HG02870 (cell line): ENCODE results near the gene KCNH6.

ENCODE experiments used
- ATAC-seq: cut with Tn5 transposase; IDR thresholded peaks from one replicate; pipeline ENCODE4 v1.9.1; 2021; ENCODE audit warnings: mild to moderate bottlenecking, moderate library complexity; ENCODE audit not compliant: unreplicated experiment

KCNH6 gene

DNA sequence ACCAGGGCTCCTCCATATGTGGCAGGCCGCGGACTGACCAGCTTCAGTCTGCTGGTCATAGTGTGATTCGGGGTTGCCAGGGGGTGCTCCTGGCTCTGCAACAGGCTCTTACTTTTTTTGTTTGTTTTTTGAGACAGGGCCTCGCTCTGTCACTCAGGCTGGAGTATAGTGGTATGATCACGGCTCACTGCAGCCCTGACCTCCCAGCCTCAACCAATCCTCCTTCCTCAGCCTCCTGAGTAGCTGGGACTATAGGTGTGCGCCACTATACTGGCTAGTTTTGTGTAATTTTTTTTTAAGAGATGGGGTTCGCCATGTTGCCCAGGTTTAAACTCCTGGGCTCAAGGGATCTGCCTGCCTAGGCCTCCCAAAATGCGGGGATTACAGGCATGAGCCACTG lies 11.8 kb upstream of the KCNH6 start:
- no peak for ATAC-seq

DNA sequence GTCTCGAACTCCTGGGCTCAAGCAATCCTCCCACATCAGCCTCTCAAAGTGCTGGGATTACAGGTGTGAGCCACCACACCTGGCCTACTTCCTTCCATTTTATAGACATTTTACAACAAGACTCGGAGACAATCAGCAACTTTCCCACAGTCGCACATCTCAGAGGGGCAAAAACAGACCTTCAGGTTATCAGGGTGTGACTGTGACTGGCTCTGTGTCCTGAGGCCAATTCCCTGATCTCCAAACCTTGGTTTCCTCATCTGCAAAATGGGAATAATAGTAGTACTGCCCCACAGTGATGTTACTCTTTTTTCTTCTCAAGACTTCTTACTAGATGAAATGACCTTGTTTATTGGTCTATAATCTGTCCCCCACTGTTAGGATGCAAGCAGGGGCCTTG lies 10.8 kb upstream of the KCNH6 start:
- no peak for ATAC-seq

DNA sequence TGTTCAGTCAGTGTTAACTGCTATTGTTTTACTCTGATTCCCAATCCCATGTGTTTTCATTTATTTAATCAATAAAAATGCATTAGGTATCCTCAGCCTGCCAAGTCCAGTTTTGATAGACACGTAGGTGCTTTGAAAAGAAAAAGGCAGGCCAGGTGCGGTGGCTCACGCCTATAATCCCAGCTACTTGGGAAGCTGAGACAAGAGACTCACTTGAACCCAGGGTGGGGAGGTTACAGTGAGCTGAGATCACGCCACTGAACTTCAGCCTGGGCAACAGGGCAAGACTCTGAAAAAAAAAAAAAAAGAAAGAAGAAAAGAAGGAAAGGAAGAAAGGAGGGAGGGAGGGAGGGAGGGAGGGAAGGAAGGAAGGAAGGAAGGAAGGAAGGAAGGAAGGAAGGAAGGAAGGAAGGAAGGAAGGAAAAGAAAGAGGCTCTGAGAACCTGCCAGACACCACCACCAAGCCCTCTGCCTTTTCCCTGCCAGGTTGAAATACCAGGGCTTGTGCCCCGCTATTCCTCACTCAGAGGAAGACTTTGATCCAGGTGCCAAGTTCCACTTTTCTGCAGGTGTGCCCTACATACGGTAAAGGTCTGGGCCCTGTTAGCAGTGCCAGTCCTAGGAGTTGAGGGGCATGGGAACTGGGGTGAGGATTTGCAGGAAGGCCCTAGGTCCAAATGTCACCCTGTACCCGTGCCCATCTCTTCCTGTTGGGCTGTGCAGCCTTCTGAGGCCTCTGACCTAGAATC lies 10.1 kb upstream of the KCNH6 start:
- ATAC-seq: no peak

DNA sequence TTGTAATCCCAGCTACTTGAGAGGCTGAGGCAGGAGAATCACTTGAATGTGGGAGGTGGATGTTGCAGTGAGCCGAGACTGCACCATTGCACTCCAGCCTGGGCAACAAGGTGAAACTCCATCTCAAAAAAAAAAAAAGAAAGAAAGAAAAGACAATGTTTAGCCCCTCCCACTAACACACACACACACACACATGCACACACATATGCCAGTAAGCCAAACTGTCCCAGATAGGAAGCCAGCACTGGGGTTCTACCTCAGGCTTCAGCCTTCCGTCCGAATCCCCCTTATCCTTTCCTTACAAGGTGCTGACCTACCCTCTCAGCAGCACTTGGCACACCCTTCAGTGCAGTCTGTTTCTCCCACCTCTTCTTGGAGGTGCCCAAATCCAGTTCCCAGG lies 8.7 kb upstream of the KCNH6 start:
- no peak for ATAC-seq

DNA sequence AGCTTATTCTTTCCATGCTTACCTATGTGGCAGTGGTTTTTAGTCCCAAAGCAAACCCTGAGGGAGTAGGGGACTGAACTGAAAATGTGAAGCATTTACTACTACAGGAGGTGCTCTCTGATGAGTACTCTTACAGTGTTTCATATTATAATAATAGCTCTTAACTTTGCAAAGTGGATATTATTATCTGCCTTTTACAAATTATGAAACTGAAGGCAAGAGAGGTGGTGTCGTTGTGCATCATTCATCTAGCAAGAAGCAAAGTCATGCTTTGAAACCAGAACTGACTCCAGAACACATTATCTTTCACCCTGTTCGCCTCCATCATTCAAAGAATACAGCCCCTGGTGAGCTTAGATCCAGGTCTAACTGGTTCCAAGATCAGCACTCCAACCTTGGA lies 8.2 kb upstream of the KCNH6 start:
- no peak for ATAC-seq

DNA sequence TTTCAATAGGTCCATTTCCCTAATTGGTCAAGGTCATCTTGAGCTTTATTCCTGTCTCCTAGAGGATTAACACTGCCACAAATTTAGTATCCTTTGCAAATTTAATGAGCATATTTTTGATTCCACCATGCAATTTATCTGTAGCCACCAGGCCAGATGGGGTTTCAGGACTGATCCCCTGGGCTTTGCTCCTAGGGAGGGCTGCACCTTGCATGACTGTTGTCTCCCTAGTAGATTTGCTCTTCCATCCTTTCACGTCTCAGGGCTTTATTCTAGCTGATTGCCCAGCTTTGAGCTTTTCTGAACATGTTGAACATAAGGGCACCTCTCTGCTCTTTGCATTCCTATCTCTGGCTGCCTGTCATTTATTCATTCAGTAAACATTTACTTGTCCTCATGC lies 7.7 kb upstream of the KCNH6 start:
- ATAC-seq: no peak

DNA sequence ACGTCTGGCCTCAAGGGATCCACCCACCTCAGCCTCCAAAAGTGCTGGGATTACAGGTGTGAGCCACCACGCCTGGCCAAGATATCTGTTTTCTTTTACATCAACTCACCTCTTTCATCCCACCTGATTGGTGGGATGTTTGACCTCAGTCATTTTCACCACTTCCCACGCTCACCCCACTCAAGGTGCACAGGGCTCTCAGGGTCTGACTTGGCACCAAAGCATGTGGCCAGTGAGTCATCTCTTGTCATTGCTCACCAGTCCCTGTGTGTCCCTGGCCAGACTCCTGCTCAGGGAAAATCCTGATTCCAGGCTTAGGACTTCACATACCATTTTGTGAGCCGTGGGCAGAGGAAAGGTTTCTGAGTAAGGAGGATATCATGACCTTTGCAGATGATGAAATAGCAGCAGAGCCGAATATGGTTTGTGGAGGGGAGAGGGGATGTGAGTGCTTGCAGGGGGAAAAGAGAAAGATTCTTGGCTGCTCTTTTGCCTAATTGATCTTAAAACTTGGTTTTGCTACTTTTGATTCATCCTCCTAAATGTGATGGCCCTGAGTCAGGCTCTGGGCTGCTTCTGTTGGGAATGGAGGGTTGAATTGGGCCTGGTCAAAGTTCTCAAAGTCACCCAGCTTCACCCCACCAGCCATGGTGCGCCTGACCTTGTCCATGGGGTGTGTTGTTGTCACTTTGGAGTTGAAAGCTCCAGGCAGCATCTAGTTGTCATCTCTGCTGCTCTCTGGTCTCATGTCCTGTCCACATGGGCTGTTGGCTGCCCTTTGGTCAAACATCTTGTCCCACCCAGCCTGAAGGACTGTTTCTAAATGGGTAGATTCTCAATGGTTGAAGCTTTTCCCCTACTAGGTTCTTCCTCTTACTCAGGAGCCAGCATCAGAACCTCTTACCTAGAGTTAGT lies 6.0 kb upstream of the KCNH6 start:
- no peak for ATAC-seq

DNA sequence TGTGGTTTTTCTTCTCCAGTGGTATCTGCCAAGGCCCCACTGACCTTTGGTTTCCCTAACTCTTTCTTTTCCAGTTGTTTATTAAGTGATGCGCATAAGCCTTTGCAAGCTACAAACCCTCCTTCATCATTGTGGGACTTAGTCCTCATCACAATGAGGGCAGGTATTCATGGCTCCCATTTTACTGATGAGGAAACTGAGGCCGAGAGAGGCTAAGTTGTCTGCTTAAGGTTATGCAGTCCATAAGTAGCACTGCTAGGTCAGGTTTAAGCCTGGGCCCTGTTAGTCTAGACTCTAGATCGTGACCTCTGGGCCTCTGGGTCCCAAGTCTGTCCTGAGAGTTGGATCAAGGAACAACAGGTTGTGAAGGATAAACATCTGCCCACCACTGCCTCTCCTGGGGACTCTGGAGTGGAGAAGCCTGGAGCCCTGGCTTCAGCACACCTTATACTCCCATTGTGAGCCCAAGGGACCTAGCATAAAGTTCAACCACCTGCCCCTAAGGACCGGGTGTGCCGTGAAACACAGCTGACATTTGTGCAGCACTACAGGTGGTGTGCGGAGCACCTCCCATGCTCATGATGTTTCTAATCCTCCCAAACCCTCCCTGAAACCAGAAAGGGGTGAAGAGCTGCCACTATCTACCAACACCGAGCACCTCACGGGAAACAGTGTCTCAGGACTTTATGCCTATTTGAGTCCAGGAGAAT lies 5.2 kb upstream of the KCNH6 start:
- ATAC-seq: no peak

DNA sequence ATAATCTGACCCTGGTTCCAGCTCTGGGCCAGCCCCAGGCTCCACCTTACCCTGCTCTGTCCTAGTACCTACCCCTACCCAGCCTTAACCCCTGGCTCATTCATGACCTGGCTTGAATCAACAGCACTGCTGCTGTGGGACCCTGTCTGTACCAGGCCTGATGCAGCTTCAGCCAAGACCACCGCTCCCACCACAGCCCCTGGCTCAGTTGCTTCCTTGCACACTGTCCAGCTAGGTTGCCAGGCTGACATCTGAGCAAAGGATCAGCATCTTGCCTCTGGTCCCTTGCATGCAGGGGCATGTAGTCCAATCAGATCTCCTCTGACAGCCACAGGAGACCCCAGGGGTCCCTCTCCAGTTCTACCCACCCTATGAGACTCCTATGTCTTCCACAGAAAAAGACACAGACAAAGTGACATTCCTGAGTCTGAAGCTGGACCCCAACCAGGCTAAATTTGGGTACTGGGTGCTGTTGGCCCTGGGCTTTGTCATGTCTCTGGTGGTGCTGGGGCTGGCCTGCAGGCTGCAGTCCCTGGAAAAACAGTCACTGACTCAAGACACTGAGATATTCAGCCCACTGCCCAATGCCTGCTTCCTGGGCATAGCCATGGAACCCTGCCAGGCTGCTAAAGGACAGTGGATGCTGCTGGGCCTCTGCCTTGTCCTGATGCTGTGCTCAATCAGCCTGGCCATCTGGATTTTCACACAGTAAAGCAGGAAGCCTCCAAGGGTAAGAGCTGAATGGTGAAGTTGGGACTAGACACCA lies 3.9 kb upstream of the KCNH6 start:
- no peak for ATAC-seq

DNA sequence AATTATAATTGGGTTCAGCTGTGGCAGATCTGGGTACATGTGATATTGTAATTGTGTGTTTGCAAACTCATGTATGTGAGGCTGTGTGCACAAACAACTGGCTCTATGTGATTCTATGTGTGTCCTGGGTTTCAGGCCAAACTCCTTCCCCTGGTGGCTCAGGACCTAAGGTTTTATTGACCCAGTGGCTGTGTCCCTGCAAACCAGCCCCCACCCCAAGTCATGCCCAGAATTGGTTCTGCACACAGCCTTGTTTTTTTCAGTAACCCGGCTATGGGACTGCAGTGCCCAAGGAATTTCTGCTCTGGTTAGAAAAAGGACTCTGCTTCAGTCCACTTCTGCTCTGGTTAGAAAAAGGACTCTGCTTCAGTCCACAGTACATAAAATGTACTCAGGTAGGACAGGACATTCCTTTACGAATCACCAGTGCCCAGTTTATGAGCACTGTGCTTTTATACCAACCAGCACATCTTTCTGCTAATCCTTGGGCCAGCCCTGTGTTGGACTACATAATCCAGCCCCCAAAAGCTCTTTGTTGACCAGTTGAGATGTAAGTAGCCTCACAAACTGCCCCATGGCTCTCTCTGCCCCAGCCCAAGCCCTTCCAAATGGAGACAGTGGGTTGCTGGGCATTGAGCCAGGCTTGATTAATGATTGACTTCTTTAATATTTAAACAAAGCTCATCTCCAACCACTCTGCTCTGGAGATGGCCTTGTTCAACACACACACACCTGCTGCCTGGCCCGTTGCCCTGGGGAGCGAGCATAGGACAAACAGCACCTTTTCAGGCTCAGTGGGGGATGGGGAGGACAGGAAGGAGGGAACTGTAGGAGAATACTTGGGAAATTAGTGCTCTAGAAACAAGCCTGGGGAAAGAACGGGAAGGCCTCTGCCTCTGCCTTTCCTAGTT lies 2.9 kb upstream of the KCNH6 start:
- no peak for ATAC-seq

DNA sequence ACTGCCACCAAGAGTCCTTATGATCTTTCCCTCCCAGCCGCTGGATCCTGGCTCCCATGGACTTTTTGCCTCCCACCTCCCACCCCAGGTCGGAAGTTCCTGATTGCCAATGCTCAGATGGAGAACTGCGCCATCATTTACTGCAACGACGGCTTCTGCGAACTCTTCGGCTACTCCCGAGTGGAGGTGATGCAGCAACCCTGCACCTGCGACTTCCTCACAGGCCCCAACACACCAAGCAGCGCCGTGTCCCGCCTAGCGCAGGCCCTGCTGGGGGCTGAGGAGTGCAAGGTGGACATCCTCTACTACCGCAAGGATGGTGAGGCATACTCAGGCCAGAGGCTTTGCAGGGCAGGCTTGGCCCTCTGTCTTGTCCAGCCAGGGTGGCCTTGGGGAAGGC lies 893 bp downstream of the KCNH6 start:
- no peak for ATAC-seq

DNA sequence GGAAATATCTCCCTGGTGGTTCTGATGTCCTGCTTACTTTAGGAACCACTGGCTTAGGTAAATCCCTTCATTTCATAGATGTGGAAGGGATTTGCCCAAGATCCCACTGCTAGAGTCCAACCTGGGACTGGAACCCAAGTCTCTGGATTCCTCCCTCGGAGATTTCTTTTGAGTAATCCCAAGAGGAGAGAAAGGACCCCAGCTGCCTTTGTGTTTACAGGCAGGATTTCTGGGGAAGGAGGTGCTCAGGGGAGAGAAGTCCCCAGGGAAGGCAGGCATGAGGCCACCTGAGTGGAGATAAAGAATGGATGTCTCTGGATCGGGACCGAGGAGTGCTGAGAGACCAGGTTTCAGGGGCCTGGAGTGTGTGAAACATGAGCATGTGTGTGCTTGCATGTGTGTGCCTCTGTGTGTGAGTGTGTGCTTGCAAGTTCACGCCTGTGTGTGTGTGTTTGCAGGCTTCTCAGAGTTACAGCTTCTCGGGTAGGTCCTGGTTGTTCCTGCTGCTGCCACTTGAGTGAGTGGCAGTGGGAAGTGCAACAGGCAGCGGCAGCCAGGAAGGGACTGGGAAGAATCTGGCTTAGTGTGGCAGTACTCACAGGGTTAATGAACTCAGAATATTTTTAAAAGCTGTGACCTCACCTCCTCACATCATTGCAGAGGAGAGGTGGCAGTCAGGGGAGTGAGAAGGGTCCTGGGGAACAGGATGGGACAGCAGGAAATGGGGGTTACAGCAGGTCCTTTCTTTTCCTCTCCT lies 2.2 kb downstream of the KCNH6 start:
- ATAC-seq: no peak

DNA sequence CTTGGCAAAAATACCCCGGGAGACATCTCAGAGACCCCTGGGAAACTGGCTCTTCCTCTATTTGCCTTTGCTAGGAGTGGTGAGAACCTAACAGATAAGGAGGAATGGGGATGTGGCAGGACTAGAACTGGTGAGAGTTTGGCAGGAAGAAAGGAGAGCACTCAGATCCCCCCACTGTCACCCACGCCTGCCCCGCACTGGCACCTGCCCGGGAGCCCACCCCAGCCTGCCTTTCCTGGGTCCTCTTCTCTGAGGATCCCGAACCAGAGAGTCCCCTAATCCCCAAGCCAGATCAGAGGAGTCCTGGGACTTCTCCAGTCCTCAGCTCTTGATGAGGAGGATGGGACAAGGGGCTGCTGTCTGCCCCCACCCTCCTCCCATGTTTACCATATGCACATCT lies 3.7 kb downstream of the KCNH6 start:
- ATAC-seq: no peak

DNA sequence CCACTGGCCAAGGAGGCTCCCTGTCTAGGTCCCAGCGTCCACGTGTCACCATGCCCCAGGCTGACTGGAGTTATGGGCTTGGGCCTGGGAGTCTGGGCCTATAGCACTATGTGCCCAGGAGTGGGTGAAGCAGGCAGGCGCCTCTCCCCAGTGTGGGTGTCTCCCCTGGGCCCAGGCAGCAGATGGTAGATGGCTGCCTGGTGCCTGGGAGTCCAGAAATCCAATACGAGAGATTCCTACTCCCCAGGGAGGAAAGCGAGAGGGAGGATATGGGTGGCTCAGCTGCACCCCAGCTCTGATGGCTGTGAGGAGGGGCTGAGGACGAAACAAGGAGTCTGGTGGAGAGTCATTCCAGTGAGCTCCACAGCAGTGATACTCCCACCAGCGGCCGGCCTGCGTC lies 5.0 kb downstream of the KCNH6 start:
- ATAC-seq: no peak

DNA sequence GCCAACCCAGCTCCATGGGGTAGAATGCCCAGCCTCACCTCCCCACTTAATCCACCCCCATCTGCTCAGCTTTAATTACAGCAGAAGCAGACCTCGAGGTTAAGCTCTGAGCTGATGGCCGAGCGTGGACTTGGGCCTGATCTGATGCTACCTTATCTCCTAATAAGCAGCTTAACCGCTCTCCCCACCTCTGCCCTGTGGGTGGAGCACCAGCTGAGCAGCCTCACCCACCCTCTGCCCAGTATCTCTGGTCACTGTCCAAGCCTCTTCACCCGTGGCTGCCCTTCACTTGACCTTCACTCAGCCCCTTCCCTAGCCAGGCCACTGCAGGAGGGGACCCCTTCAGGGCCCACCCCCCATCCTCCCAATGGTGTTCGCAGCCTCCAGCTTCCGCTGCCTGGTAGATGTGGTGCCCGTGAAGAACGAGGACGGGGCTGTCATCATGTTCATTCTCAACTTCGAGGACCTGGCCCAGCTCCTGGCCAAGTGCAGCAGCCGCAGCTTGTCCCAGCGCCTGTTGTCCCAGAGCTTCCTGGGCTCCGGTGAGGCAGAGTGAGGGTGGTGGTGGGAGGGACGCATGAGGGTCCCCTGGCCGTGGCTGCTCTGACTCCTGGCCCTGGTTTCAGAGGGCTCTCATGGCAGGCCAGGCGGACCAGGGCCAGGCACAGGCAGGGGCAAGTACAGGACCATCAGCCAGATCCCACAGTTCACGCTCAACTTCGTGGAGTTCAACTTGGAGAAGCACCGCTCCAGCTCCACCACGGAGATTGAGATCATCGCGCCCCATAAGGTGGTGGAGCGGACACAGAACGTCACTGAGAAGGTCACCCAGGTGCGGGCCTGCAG lies 6.8 kb downstream of the KCNH6 start:
- ATAC-seq: no peak

DNA sequence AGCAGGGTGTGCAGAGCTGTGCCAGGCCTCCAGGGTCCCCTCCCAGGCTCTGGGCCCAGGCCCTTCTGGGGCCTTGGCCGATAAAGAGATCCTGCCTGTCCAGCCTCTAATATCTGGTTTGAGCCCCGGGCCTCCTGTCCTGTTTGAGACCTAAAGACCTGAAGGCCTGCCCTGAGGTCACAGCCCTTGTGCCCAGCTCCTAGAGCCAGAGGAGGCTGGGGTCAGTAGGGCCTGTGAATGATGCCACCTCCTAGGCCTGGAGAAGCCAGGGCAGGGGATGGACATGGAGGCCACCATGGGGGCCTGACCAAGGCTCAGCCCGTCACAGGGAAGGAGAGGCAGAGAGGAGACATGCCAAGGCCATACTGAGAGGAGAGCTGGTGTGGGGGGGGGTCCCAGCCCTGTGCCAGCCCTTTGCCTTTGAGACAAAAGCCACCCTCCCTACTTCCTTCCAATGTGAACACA lies 7.4 kb downstream of the KCNH6 start:
- ATAC-seq: no peak

DNA sequence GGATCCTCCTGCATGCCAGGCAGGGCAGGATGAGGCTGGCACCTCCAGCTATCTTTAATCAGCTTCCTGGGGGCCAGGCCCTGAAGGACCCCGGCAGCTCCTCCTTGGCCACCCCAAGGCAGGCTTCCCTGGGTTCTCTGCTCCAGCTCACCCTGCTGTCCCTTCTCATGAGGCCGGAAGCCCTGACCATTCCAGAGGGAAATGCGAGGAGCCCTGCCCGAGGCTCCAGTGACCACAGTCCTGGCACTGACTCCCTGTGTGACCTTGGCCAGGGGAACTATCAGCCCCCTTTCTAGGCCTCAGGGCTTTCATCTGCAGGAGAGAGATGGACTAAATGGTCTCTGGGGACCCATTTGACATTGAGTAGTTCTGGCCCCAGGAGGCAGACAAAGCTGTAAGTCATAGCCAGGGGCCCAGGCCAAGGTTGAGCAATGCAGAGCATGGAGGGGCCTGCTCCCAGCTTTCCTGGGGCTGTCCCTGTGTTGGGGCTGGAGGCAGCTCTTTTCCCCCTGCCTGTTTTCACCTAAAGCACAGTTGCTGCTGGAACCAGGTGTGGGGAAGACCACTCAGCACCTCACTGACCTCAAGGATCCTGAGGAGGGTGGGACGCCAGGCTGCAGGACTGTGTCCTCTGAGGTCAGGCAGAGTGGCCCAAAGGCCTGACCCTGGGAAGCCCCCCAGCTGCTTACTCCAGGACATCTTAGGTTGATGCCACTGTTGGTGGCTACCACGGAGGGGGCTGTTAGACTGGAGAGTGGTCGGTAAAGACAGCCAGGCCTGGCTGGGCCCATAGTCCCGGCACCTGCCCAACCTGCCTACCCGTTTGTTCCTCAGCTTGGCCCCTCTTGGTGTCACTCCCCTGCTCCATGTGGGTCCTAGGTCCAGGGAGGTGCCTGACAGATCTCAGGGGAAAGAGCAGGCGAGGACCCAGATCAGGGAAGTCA lies 8.1 kb downstream of the KCNH6 start:
- ATAC-seq: no peak
